Neural crest cell (in vitro differentiated cells): ENCODE data around the gene ACSF3. TPM values are rescaled to one million over a fixed set of nuclear protein-coding genes. Genes with fewer than 3 reads are reported as not detected.

Experiments used
- DNase-seq: peaks from one replicate; pipeline ENCODE4 v3.0.0; 2021; ENCODE audit warnings: low read depth, mixed read lengths, low spot score
- H3K27ac Mint-ChIP-seq: one replicate; pipeline ENCODE4 v1.8.0; 2021; ENCODE audit warnings: mild to moderate bottlenecking, mixed read lengths; ENCODE audit not compliant: unreplicated experiment
- H3K27me3 Mint-ChIP-seq: 2 replicates; pipeline ENCODE4 v1.8.0; 2021; ENCODE audit warnings: low read depth, mild to moderate bottlenecking, mixed read lengths
- H3K36me3 Mint-ChIP-seq: 2 replicates; pipeline ENCODE4 v1.8.0; 2021; ENCODE audit warnings: low read depth, mild to moderate bottlenecking, mixed read lengths
- H3K4me1 Mint-ChIP-seq: 2 replicates; pipeline ENCODE4 v1.8.0; 2021; ENCODE audit warnings: mixed read lengths
- H3K4me3 Mint-ChIP-seq: one replicate; pipeline ENCODE4 v1.8.0; 2021; ENCODE audit warnings: mild to moderate bottlenecking, mixed read lengths
- H3K9me3 Mint-ChIP-seq: 2 replicates; pipeline ENCODE4 v1.8.0; 2021; ENCODE audit warnings: mixed read lengths
- total RNA-seq: library from RNA; stranded (reverse); gene quantifications from 2 replicates; pipeline ENCODE4 v1.2.1, GENCODE V29; 2021
- TF ChIP-seq, protein P1 (sequence below): fragments of 200-600 bp; sonication (generic); conservative IDR thresholded peaks from 2 replicates; pipeline ENCODE4 v1.5.0; 2021; ENCODE audit warnings: antibody characterized with exemption, mild to moderate bottlenecking

Gene ACSF3
- total RNA-seq, 1 donor from 2014 or later: 31.0 TPM

DNA sequence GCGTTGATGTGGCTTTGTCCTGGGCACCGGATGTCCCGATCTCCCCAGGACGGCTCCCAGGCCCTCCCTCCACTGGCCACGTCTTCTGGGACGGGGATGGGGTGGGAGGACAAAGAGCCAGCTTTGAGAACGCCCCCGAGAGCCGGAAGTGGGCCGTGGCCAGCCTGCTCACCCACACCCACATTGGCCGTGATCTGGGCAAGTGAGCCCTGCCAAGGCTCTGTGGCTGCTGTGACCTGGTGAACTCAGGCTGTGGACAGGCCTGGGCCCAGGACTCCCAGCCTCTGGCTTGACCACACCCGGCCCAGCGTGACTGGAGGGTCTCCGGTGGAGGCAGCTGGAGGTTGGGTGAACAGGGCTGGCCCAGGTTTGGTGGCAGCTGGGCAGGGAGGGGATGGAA lies 81.2 kb downstream of the ACSF3 start:
- no peak overlapping the region for H3K27ac Mint-ChIP-seq
- TF ChIP-seq, protein P1, sequence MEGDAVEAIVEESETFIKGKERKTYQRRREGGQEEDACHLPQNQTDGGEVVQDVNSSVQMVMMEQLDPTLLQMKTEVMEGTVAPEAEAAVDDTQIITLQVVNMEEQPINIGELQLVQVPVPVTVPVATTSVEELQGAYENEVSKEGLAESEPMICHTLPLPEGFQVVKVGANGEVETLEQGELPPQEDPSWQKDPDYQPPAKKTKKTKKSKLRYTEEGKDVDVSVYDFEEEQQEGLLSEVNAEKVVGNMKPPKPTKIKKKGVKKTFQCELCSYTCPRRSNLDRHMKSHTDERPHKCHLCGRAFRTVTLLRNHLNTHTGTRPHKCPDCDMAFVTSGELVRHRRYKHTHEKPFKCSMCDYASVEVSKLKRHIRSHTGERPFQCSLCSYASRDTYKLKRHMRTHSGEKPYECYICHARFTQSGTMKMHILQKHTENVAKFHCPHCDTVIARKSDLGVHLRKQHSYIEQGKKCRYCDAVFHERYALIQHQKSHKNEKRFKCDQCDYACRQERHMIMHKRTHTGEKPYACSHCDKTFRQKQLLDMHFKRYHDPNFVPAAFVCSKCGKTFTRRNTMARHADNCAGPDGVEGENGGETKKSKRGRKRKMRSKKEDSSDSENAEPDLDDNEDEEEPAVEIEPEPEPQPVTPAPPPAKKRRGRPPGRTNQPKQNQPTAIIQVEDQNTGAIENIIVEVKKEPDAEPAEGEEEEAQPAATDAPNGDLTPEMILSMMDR: no peak
- H3K4me3 Mint-ChIP-seq: no peak overlapping the region
- H3K4me1 Mint-ChIP-seq: peaks cover 4% of the 10 kb centered on the region
- no peak for DNase-seq
- no peaks in the 10 kb centered on the region for H3K36me3 Mint-ChIP-seq
- H3K9me3 Mint-ChIP-seq: no peaks in the 10 kb centered on the region
- peaks cover 19% of the 10 kb centered on the region for H3K27me3 Mint-ChIP-seq

DNA sequence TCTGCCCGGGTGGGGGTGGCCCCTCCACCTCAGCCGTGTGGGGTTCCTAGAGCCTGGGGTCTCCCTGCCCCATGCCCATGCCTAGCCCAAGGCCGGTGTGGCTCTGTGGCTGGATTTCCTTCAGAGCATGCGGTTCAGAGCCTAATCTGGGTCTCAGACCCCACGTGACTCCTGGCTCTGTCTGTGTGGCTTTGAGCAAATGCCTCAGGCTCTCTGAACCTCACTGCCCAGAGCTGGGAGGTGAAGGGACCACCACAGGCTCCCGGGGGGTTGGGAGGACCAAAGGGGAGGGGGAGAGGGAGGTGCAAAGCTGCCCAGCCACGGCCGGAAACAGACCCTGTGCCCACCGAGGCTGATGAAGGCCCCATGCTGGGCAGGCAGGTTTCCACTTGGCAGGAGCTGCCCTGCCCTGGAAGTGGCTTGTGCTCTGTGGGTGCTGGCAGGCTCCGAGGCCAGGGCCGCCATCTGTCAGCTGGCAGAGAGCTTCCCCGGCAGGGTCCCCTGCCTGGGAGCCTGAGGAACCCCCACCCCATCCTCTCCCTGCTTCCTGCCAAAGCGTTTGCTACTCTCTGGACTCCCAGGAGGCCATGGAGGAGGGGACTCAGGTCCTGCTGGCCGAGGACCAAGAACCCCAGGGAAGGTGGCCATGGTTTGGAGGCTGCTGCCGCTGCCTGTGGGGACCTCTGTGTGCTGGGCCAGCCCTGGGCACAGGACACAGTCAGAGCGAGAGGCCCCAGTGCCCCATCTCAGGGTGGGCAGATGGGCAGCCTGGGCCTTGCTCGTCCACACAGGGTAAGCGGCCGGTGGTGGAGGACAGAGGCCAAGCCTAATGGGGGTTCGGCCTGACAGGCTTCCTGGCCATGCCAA lies 81.9 kb downstream of the ACSF3 start:
- Mint-ChIP-seq H3K36me3 (no peaks in the 10 kb centered on the region), H3K4me3 (no peak overlapping the region), H3K4me1 (peaks cover 4% of the 10 kb centered on the region), H3K27me3 (peaks cover 12% of the 10 kb centered on the region), H3K9me3 (no peaks in the 10 kb centered on the region), H3K27ac (no peak overlapping the region)
- TF ChIP-seq, protein P1: no peak
- DNase-seq: no peak

DNA sequence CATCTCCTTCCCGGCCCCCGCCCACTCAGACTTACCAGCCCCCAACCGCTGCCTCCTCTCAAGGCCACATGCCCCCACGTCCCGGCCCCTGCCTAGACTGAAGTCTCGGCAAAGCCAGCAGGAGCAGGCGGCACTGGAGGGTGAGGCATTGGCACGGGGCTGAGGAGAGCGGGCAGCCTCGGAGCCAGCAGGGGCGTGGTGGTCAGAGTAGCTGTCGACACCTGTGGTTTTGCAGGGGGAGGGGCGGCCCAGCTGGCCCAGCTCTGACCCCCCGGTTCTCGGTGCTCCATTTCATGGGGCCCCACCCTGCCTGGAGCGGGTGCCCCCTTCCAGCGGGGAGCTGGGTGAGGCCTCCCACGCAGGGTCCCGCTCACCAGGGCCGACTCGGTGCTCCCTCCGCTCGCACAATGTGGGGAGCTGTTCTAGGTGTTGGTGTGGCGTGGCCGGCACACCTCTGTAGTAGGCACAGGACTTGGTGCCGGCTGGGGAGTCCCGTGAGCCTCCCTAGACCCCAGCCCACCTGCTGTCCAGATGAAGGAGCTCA lies 82.6 kb downstream of the ACSF3 start:
- H3K36me3 Mint-ChIP-seq: no peaks in the 10 kb centered on the region
- no peaks in the 10 kb centered on the region for H3K9me3 Mint-ChIP-seq
- H3K27ac Mint-ChIP-seq: no peak overlapping the region
- H3K4me1 Mint-ChIP-seq: no peaks in the 10 kb centered on the region
- no peak for DNase-seq
- TF ChIP-seq, protein P1: no peak
- H3K27me3 Mint-ChIP-seq: peaks cover 7% of the 10 kb centered on the region
- H3K4me3 Mint-ChIP-seq: no peak overlapping the region

DNA sequence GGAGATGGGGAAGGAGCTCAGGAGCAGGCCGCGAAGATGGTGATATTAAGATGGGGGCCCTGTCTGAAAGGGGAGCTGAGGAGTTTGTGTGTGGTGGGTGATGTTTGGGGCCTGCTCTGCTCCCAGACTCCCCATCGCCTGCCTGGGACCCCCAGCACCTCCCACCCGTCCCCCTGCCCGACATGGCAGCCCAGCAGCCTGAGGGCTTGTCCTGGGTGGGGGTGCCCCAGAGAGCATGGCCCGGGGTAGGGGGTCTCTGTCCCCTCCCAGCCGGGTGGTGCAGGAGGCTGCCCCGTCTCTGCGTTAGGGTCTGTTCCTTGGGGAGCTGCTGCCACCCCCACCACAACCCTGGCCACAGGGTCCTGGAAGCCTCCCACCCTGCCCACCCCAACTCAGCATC lies 83.1 kb downstream of the ACSF3 start:
- no peak for DNase-seq
- TF ChIP-seq, protein P1: no peak
- Mint-ChIP-seq H3K27ac (no peak overlapping the region), H3K4me1 (no peaks in the 10 kb centered on the region), H3K9me3 (no peaks in the 10 kb centered on the region), H3K4me3 (no peak overlapping the region), H3K36me3 (no peaks in the 10 kb centered on the region), H3K27me3 (peaks cover 7% of the 10 kb centered on the region)

DNA sequence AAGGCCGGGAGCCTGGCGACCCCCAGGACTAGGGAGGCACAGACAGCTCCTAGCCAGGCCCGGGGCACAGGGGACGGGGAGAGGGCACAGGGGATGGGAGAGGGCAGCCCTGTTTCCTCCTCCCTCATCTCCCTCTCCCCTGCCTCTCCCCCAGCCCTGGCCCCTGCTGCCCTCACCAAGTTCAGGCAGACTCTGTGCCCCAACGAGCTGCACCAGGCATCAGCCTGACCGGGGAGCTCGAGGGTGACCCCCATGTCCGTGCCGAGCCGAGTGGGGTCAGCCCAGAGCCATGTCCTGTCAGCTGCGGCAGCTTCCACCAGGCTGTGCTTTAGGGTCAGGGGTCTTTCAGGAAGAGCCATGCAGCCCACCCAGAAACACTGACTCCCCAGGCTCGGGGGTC lies 83.8 kb downstream of the ACSF3 start:
- H3K36me3 Mint-ChIP-seq: no peaks in the 10 kb centered on the region
- no peak overlapping the region for H3K27ac Mint-ChIP-seq
- no peaks in the 10 kb centered on the region for H3K9me3 Mint-ChIP-seq
- no peak for DNase-seq
- no peaks in the 10 kb centered on the region for H3K4me1 Mint-ChIP-seq
- H3K4me3 Mint-ChIP-seq: no peak overlapping the region
- TF ChIP-seq, protein P1: no peak
- peaks cover 6% of the 10 kb centered on the region for H3K27me3 Mint-ChIP-seq
